HEK293 (cell line): ENCODE results near the gene NLRX1.
A peak's percentile ranks its signal among the peaks of the same experiment; 100 is the strongest.

Source experiments
- CTCF ChIA-PET: fragments of 350-600 bp; formaldehyde crosslinking; extraction: SDS; loops from one replicate; lab custom pipeline; 2021; ENCODE audit warnings: antibody characterized with exemption; lab: Yijun Ruan, JAX
- POLR2A ChIA-PET: fragments of 300-600 bp; formaldehyde crosslinking; extraction: SDS; loops from one replicate; lab custom pipeline; 2020; ENCODE audit warnings: antibody characterized with exemption, inconsistent platforms; lab: Yijun Ruan, JAX
- H3K27ac ChIP-seq: fragments of 200-500 bp; sonication (Bioruptor generic); 2 replicates; pipeline ENCODE4 v1.5.1; 2014; ENCODE audit warnings: low read depth, low read length, control low read depth, inconsistent platforms; ENCODE audit errors: extremely low read depth
- H3K36me3 ChIP-seq, 2 experiments: fragments of 200-500 bp in 1 of 2; sonication (Bioruptor generic) in 1 of 2; 1 replicate in 1 of 2; 2 replicates in 1 of 2; pipeline ENCODE4 v1.5.1; 2014 to 2017; ENCODE audit warnings: inconsistent platforms in 2 of 2, low read length in 2 of 2; ENCODE audit not compliant: control insufficient read depth in 2 of 2, insufficient read depth in 1 of 2
- H3K4me1 ChIP-seq: fragments of 200-500 bp; sonication (Bioruptor generic); 2 replicates; pipeline ENCODE4 v1.5.1; 2014; ENCODE audit warnings: mild to moderate bottlenecking, low read length, inconsistent platforms; ENCODE audit not compliant: control insufficient read depth, insufficient read depth
- H3K4me3 ChIP-seq: 2 replicates; pipeline ENCODE4 v1.5.1; 2011; ENCODE audit warnings: low read depth, mild to moderate bottlenecking, control low read depth, low read length, moderate library complexity
- H3K9me3 ChIP-seq: fragments of 200-500 bp; sonication (Bioruptor generic); 2 replicates; pipeline ENCODE4 v1.5.1; 2014; ENCODE audit warnings: low read depth, low read length, inconsistent platforms; ENCODE audit not compliant: control insufficient read depth, insufficient read depth
- GLI4 ChIP-seq: fragments of 450-650 bp; formaldehyde crosslinking; IDR thresholded peaks from 2 replicates; pipeline ENCODE4 v1.5.1; 2016; ENCODE audit warnings: missing biosample characterization, missing genetic modification characterization
- HOXC10 ChIP-seq: sonication (generic); formaldehyde crosslinking; IDR thresholded peaks from 2 replicates; pipeline ENCODE4 v1.8.1; 2023; ENCODE audit warnings: mild to moderate bottlenecking, missing genetic modification reagents
- KLF10 ChIP-seq: fragments of 450-650 bp; IDR thresholded peaks from 2 replicates; pipeline ENCODE4 v1.5.1; 2018; ENCODE audit warnings: missing biosample characterization, mild to moderate bottlenecking, missing genetic modification characterization
- KLF16 ChIP-seq: fragments of 450-650 bp; formaldehyde crosslinking; IDR thresholded peaks from 2 replicates; pipeline ENCODE4 v1.5.1; 2017; ENCODE audit warnings: missing biosample characterization, missing genetic modification characterization
- KLF9 ChIP-seq: fragments of 450-650 bp; formaldehyde crosslinking; IDR thresholded peaks from 2 replicates; pipeline ENCODE4 v1.5.1; 2016; ENCODE audit warnings: missing biosample characterization, missing genetic modification characterization, low read depth
- SCRT2 ChIP-seq: fragments of 450-650 bp; formaldehyde crosslinking; IDR thresholded peaks from 2 replicates; pipeline ENCODE4 v1.5.1; 2016; ENCODE audit warnings: missing biosample characterization, missing genetic modification characterization
- SP3 ChIP-seq: fragments of 450-650 bp; formaldehyde crosslinking; IDR thresholded peaks from 2 replicates; pipeline ENCODE4 v1.5.1; 2016; ENCODE audit warnings: missing biosample characterization, missing genetic modification characterization
- ZBTB48 ChIP-seq: fragments of 450-650 bp; formaldehyde crosslinking; IDR thresholded peaks from 2 replicates; pipeline ENCODE4 v1.5.1; 2016; ENCODE audit warnings: missing biosample characterization, missing genetic modification characterization
- ZNF274 ChIP-seq, 2 experiments: fragments of 200-500 bp in 1 of 2; fragments of 450-650 bp in 1 of 2; sonication (Bioruptor generic) in 1 of 2; formaldehyde crosslinking in 1 of 2; IDR thresholded peaks; 2 replicates each; pipeline versions ENCODE4 v1.5.1 to v1.6.1; 2014 to 2016; ENCODE audit warnings: borderline replicate concordance in 1 of 2, inconsistent platforms in 1 of 2, low read length in 1 of 2, missing biosample characterization in 1 of 2, missing genetic modification characterization in 1 of 2
- ZNF302 ChIP-seq: fragments of 450-650 bp; formaldehyde crosslinking; IDR thresholded peaks from 2 replicates; pipeline ENCODE4 v1.5.1; 2016; ENCODE audit warnings: missing biosample characterization, missing genetic modification characterization, low read depth
- ZNF510 ChIP-seq: fragments of 450-650 bp; formaldehyde crosslinking; IDR thresholded peaks from 2 replicates; pipeline ENCODE4 v1.5.1; 2018; ENCODE audit warnings: mild to moderate bottlenecking, missing genetic modification characterization, missing biosample characterization; ENCODE audit not compliant: insufficient replicate concordance
- ZNF555 ChIP-seq: fragments of 450-650 bp; formaldehyde crosslinking; conservative IDR thresholded peaks from 2 replicates; pipeline ENCODE4 v1.5.1; 2017; ENCODE audit warnings: missing biosample characterization, mild to moderate bottlenecking, missing genetic modification characterization, inconsistent platforms
- ZNF670 ChIP-seq: fragments of 450-650 bp; formaldehyde crosslinking; IDR thresholded peaks from 2 replicates; pipeline ENCODE4 v1.5.1; 2016; ENCODE audit warnings: missing biosample characterization, missing genetic modification characterization, low read depth
- ZNF677 ChIP-seq: fragments of 450-650 bp; IDR thresholded peaks from 2 replicates; pipeline ENCODE4 v1.5.0; 2018; ENCODE audit warnings: missing biosample characterization, mild to moderate bottlenecking, missing genetic modification characterization, moderate library complexity
- ZNF768 ChIP-seq: fragments of 450-650 bp; formaldehyde crosslinking; IDR thresholded peaks from 2 replicates; pipeline ENCODE4 v1.5.1; 2018; ENCODE audit warnings: missing biosample characterization, mild to moderate bottlenecking, missing genetic modification characterization
- TF ChIP-seq, protein P1 (sequence below): fragments of 450-650 bp; formaldehyde crosslinking; IDR thresholded peaks from 2 replicates; pipeline ENCODE4 v1.5.1; 2017; ENCODE audit warnings: missing biosample characterization, missing genetic modification characterization
- TF ChIP-seq, protein P2 (sequence below): fragments of 450-650 bp; formaldehyde crosslinking; IDR thresholded peaks from 2 replicates; pipeline ENCODE4 v1.5.1; 2016; ENCODE audit warnings: missing biosample characterization, missing genetic modification characterization
- TF ChIP-seq, protein P3 (sequence below): fragments of 450-650 bp; formaldehyde crosslinking; IDR thresholded peaks from 2 replicates; pipeline ENCODE4 v1.5.1; 2017; ENCODE audit warnings: missing biosample characterization, missing genetic modification characterization
- TF ChIP-seq, protein P4 (sequence below): fragments of 450-650 bp; formaldehyde crosslinking; IDR thresholded peaks from 2 replicates; pipeline ENCODE4 v1.5.1; 2016; ENCODE audit warnings: missing biosample characterization, missing genetic modification characterization
- TF ChIP-seq, protein P5 (sequence below): fragments of 450-650 bp; formaldehyde crosslinking; IDR thresholded peaks from 2 replicates; pipeline ENCODE4 v1.5.1; 2016; ENCODE audit warnings: missing biosample characterization, missing genetic modification characterization
- TF ChIP-seq, protein P6 (sequence below): fragments of 450-650 bp; formaldehyde crosslinking; IDR thresholded peaks from 2 replicates; pipeline ENCODE4 v1.5.1; 2016; ENCODE audit warnings: missing biosample characterization, missing genetic modification characterization

NLRX1 gene

DNA sequence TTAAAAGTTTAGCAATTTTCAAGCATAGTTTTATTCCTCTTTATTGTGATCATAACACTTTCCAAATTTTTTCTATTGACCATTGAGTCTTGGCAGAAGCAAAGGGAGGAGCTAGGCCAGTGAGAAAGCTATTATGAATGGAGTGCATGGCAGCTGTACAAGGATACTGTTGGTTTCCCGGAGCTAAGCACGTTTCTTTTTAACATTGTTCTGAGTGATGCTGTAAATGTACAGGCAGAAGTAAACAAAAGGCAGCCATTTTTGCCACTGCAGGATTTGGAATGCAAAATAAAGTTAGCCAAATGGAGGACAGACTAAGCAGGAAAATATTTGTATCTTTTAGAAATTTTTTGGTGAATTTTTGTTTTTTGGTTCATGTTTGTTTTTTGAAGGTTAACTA lies 53.8 kb downstream of the NLRX1 start:
- Histone ChIP-seq H3K4me1 (no peaks in the 10 kb centered on the region), H3K9me3 (no peaks in the 10 kb centered on the region), H3K4me3 (no peak overlapping the region), H3K27ac (no peak overlapping the region), H3K36me3 (no peaks in the 10 kb centered on the region)
- CTCF ChIA-PET, result interaction anchor here (0.8 to 1.6 kb wide), 2 partner anchors 53 to 116 kb away, joined by 3 read pairs; no protein-coding TSS in a partner anchor
- POLR2A ChIA-PET, result interaction anchor here (0.9 kb wide), 1 partner anchor 95 kb away, joined by 3 read pairs; the partner anchor contains the start of gene MCAM
- TF ChIP-seq, protein P1, sequence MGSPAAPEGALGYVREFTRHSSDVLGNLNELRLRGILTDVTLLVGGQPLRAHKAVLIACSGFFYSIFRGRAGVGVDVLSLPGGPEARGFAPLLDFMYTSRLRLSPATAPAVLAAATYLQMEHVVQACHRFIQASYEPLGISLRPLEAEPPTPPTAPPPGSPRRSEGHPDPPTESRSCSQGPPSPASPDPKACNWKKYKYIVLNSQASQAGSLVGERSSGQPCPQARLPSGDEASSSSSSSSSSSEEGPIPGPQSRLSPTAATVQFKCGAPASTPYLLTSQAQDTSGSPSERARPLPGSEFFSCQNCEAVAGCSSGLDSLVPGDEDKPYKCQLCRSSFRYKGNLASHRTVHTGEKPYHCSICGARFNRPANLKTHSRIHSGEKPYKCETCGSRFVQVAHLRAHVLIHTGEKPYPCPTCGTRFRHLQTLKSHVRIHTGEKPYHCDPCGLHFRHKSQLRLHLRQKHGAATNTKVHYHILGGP (tag by site-specific recombination), result no peak
- TF ChIP-seq SCRT2 (tag by site-specific recombination) (no peak), KLF9 (tag by site-specific recombination) (no peak), ZNF302 (no peak), ZNF677 (tag by site-specific recombination) (no peak), GLI4 (tag by site-specific recombination) (no peak), ZNF274 (IDR thresholded peaks at IDR 0.05; ENCODE audit: low read length) (no peak), ZNF274 (tag by site-specific recombination; IDR thresholded peaks at IDR 0.05; ENCODE audit: borderline replicate concordance) (no peak)

DNA sequence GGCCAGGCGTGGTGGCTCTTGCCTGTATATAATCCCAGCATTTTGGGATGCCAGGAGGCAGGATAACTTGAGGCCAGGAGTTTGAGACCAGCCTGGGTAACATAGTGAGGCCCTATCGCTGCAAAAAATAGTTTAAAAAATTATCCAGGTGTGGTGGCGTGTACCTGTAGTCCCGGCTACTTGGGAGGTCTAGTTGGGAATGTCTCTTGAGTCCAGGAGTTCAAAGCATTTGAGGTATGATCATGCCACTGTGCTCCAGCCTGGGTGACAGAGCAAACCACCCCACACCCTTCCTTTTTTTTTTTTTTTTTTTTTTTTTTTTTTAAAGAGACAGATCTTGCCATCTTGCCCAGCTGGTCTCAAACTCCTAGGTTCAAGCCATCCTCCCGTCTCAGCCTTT lies 54.4 kb downstream of the NLRX1 start:
- H3K4me1 ChIP-seq, result no peaks in the 10 kb centered on the region
- POLR2A ChIA-PET, result interaction anchor here (0.9 kb wide), 1 partner anchor 94 kb away, joined by 3 read pairs; the partner anchor contains the start of gene MCAM
- TF ChIP-seq, protein P2, sequence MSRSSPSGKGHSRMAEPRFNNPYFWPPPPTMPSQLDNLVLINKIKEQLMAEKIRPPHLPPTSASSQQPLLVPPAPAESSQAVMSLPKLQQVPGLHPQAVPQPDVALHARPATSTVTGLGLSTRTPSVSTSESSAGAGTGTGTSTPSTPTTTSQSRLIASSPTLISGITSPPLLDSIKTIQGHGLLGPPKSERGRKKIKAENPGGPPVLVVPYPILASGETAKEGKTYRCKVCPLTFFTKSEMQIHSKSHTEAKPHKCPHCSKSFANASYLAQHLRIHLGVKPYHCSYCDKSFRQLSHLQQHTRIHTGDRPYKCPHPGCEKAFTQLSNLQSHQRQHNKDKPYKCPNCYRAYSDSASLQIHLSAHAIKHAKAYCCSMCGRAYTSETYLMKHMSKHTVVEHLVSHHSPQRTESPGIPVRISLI (tag by site-specific recombination), result 0 out of 2 replicates have a peak, but pooled peaks have one; percentile 13
- TF ChIP-seq ZNF670 (tag by site-specific recombination), result no peak
- TF ChIP-seq, all 188 proteins: peak for 1
- CTCF ChIA-PET, result interaction anchor here (0.7 kb wide), 1 partner anchor 156 kb away, joined by 3 read pairs; no protein-coding TSS in a partner anchor
- Histone ChIP-seq H3K36me3 (no peaks in the 10 kb centered on the region), H3K27ac (no peak overlapping the region), H3K4me3 (no peak overlapping the region), H3K9me3 (no peaks in the 10 kb centered on the region)

DNA sequence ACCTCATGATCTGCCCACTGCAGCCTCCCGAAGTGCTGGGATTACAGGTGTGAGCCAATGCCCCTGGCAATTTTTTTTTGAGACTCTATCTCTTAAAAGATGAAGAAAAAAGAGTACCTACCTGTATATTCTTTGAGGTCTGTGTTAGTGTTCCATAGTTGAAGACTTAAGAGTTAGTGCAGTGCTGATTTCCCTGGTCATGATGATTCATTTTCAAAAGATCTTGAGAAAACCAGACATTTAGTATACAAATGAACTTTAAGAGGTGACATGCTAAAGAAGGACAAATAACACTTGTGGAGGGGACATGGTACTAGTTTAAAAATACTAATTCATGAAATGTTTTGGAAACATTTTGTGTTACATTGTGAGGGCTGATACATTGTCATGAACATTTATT lies 55.3 kb downstream of the NLRX1 start:
- Histone ChIP-seq H3K4me1 (no peaks in the 10 kb centered on the region), H3K36me3 (no peaks in the 10 kb centered on the region), H3K9me3 (no peaks in the 10 kb centered on the region), H3K4me3 (no peak overlapping the region), H3K27ac (no peak overlapping the region)
- ChIA-PET POLR2A (no interaction called here), CTCF (interaction anchor here (0.6 to 1.2 kb wide), 2 partner anchors 19 to 20 kb away, joined by 3 to 8 read pairs; partner anchors contain the start of gene CBL)
- TF ChIP-seq ZBTB48 (tag by site-specific recombination), result no peak
- TF ChIP-seq SP3 (tag by site-specific recombination), result no peak
- no peak for TF ChIP-seq KLF10 (tag by site-specific recombination)
- no peak for TF ChIP-seq KLF16 (tag by site-specific recombination)
- TF ChIP-seq GLI4 (tag by site-specific recombination), result no peak
- TF ChIP-seq, protein P3, sequence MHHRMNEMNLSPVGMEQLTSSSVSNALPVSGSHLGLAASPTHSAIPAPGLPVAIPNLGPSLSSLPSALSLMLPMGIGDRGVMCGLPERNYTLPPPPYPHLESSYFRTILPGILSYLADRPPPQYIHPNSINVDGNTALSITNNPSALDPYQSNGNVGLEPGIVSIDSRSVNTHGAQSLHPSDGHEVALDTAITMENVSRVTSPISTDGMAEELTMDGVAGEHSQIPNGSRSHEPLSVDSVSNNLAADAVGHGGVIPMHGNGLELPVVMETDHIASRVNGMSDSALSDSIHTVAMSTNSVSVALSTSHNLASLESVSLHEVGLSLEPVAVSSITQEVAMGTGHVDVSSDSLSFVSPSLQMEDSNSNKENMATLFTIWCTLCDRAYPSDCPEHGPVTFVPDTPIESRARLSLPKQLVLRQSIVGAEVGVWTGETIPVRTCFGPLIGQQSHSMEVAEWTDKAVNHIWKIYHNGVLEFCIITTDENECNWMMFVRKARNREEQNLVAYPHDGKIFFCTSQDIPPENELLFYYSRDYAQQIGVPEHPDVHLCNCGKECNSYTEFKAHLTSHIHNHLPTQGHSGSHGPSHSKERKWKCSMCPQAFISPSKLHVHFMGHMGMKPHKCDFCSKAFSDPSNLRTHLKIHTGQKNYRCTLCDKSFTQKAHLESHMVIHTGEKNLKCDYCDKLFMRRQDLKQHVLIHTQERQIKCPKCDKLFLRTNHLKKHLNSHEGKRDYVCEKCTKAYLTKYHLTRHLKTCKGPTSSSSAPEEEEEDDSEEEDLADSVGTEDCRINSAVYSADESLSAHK (tag by site-specific recombination), result no peak
- no peak for TF ChIP-seq ZNF555 (tag by site-specific recombination)
- TF ChIP-seq, protein P4, sequence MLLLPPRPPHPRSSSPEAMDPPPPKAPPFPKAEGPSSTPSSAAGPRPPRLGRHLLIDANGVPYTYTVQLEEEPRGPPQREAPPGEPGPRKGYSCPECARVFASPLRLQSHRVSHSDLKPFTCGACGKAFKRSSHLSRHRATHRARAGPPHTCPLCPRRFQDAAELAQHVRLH (tag by site-specific recombination), result no peak
- TF ChIP-seq, protein P5, sequence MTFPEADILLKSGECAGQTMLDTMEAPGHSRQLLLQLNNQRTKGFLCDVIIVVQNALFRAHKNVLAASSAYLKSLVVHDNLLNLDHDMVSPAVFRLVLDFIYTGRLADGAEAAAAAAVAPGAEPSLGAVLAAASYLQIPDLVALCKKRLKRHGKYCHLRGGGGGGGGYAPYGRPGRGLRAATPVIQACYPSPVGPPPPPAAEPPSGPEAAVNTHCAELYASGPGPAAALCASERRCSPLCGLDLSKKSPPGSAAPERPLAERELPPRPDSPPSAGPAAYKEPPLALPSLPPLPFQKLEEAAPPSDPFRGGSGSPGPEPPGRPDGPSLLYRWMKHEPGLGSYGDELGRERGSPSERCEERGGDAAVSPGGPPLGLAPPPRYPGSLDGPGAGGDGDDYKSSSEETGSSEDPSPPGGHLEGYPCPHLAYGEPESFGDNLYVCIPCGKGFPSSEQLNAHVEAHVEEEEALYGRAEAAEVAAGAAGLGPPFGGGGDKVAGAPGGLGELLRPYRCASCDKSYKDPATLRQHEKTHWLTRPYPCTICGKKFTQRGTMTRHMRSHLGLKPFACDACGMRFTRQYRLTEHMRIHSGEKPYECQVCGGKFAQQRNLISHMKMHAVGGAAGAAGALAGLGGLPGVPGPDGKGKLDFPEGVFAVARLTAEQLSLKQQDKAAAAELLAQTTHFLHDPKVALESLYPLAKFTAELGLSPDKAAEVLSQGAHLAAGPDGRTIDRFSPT, result no peak
- no peak for TF ChIP-seq HOXC10 (CRISPR knock-in tag)
- TF ChIP-seq ZNF768 (tag by site-specific recombination), result no peak
- no peak for TF ChIP-seq ZNF510 (tag by site-specific recombination)
- TF ChIP-seq ZNF302, result no peak
- TF ChIP-seq, protein P6, sequence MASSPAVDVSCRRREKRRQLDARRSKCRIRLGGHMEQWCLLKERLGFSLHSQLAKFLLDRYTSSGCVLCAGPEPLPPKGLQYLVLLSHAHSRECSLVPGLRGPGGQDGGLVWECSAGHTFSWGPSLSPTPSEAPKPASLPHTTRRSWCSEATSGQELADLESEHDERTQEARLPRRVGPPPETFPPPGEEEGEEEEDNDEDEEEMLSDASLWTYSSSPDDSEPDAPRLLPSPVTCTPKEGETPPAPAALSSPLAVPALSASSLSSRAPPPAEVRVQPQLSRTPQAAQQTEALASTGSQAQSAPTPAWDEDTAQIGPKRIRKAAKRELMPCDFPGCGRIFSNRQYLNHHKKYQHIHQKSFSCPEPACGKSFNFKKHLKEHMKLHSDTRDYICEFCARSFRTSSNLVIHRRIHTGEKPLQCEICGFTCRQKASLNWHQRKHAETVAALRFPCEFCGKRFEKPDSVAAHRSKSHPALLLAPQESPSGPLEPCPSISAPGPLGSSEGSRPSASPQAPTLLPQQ (tag by site-specific recombination), result no peak
